Measurements from ENCODE around the gene SSR1.

The SSR1 gene

DNA sequence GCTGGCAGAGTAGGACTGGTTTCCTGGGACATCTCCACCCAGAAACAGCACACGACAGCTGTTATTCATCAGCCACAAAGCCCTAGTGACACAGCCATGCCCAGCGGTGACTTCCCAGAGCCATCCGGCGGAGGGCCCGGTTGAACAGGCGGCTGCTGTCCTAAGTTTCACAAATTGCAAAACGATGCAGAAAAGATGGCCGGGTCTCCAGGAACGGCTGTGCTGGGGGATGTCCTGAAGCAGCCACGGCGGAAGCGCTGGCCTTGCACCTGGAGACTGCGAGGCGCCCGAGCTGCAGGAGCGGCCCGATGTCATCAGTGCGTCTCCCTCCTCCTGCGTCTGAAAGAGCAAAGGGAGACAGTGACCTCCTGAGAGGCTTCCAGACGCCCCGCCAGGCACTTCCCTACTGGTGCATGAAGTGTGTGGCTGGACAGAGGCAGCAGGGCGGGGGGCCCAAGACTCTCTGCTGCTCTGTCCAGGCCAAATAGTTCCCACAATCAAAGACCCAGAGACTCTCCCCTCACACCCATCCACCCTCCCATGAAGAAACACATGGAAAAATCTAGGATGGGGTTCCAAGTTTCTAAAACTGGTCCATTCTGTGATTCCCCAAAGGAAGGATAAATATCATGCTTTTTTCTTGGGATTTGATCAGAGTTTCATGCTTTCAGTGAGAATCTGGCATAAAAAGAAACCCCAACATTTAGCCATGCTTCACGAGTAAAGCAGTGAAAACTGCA lies 44.0 kb downstream of the SSR1 start:
- TF ChIP-seq, protein P1, sequence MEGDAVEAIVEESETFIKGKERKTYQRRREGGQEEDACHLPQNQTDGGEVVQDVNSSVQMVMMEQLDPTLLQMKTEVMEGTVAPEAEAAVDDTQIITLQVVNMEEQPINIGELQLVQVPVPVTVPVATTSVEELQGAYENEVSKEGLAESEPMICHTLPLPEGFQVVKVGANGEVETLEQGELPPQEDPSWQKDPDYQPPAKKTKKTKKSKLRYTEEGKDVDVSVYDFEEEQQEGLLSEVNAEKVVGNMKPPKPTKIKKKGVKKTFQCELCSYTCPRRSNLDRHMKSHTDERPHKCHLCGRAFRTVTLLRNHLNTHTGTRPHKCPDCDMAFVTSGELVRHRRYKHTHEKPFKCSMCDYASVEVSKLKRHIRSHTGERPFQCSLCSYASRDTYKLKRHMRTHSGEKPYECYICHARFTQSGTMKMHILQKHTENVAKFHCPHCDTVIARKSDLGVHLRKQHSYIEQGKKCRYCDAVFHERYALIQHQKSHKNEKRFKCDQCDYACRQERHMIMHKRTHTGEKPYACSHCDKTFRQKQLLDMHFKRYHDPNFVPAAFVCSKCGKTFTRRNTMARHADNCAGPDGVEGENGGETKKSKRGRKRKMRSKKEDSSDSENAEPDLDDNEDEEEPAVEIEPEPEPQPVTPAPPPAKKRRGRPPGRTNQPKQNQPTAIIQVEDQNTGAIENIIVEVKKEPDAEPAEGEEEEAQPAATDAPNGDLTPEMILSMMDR (IDR thresholded peaks at IDR 0.05; ENCODE audit: low read length), result no peak
- no peak for TF ChIP-seq EZH2 (optimal IDR thresholded peaks at IDR 0.05; ENCODE audit: low read depth, low read length)
- no peak for TF ChIP-seq EZH2phosphoT487 (IDR thresholded peaks at IDR 0.05; ENCODE audit: low read length)

DNA sequence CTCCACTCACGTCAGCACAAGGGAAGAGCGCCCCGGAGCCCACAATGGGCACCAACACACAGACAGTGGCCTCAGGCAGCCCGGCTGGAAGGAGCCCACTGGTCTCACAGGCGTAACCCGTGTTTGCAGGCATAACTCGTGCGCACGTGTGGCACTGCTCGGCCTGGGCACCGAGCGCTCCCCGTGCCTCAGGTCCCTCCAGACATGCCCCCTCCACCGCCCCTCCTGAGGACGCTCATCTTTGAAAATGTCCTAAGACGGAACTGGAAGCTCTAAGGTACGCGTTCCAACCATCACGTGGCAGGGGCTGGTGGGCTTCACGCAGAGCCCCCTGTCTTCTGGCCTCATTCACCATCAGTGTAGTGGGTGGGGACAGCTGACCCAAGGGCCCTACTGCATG lies 44.6 kb downstream of the SSR1 start:
- no peak overlapping the region for H3K4me3 ChIP-seq (ENCODE audit: low read length)
- no peak overlapping the region for H3K4me2 ChIP-seq (ENCODE audit: low read depth, low read length)
- no peak overlapping the region for H3K27ac ChIP-seq (ENCODE audit: low read length)
- TF ChIP-seq EZH2phosphoT487 (IDR thresholded peaks at IDR 0.05; ENCODE audit: low read length) (no peak), EZH2 (optimal IDR thresholded peaks at IDR 0.05; ENCODE audit: low read depth, low read length) (no peak)
- TF ChIP-seq, protein P1 (IDR thresholded peaks at IDR 0.05; ENCODE audit: low read length), result no peak
- H3K9me3 ChIP-seq (replicated peaks; ENCODE audit: insufficient read depth, low read length), result no peaks in the 10 kb centered on the region
- H3K4me1 ChIP-seq (ENCODE audit: low read length), result no peaks in the 10 kb centered on the region
- H2AFZ ChIP-seq (ENCODE audit: low read length), result no peak overlapping the region
- no peaks in the 10 kb centered on the region for H3K27me3 ChIP-seq (replicated peaks; ENCODE audit: insufficient read depth, low read length)
- H3K79me2 ChIP-seq (ENCODE audit: low read length), result no peaks in the 10 kb centered on the region
- no peaks in the 10 kb centered on the region for H3K36me3 ChIP-seq (replicated peaks; ENCODE audit: insufficient read depth, low read length)
- no peak for DNase-seq
- H3K9me2 ChIP-seq (replicated peaks; ENCODE audit: insufficient read depth, low read length), result no peaks in the 10 kb centered on the region
- no peaks in the 10 kb centered on the region for H4K20me1 ChIP-seq (ENCODE audit: insufficient read depth, low read length)
- no peak overlapping the region for H3K9ac ChIP-seq (ENCODE audit: low read length)
- H3F3A ChIP-seq (ENCODE audit: insufficient read depth, low read length), result no peaks in the 10 kb centered on the region

More for the DNA sequence above, 44.0 kb downstream of the SSR1 start:
- Histone ChIP-seq H3K27ac (ENCODE audit: low read length) (no peak overlapping the region), H3K27me3 (replicated peaks; ENCODE audit: insufficient read depth, low read length) (no peaks in the 10 kb centered on the region), H3K4me3 (ENCODE audit: low read length) (no peak overlapping the region), H3K79me2 (ENCODE audit: low read length) (no peaks in the 10 kb centered on the region), H3K36me3 (replicated peaks; ENCODE audit: insufficient read depth, low read length) (no peaks in the 10 kb centered on the region), H3K9ac (ENCODE audit: low read length) (no peak overlapping the region), H3K4me2 (ENCODE audit: low read depth, low read length) (no peak overlapping the region), H3K9me2 (replicated peaks; ENCODE audit: insufficient read depth, low read length) (no peaks in the 10 kb centered on the region), H2AFZ (ENCODE audit: low read length) (no peak overlapping the region), H3K9me3 (replicated peaks; ENCODE audit: insufficient read depth, low read length) (no peaks in the 10 kb centered on the region), H3K4me1 (ENCODE audit: low read length) (no peaks in the 10 kb centered on the region), H3F3A (ENCODE audit: insufficient read depth, low read length) (no peaks in the 10 kb centered on the region), H4K20me1 (ENCODE audit: insufficient read depth, low read length) (no peaks in the 10 kb centered on the region)
- no peak for DNase-seq

DNA sequence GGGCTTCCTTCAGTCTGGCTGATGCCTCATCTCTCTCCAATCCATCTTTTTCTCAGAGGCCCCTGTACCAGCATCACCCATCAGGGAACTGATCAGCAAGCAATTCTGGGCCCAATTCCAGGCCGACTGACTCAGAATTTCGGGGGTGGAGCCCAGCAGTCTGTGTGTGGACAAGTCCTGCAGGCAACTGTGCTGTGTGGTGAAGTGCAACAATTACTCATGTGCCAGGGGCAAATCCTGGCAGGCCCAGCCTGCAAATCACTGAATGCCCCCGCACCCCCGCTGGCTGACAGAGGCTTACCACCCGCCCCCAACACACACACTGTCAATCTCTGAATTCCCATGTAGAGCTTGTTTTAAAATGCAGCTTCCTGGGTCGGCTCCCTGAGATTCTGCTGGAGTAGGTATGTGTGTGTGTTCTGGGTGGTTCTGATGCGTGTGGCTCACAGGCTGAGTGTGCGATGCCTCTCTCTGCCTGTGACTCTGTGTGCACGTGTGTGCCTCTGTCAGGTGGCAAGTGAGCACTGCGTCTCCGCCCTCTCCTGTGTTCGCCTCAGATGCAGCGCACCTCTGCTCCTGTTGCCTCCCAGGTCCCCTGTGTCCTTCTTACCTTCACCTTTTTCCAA lies 45.4 kb downstream of the SSR1 start:
- Histone ChIP-seq H2AFZ (ENCODE audit: low read length) (no peak overlapping the region), H3K4me2 (ENCODE audit: low read depth, low read length) (no peak overlapping the region)

More for the DNA sequence above, 45.4 kb downstream of the SSR1 start:
- DNase-seq, result no peak
- Histone ChIP-seq H3K27me3 (replicated peaks; ENCODE audit: insufficient read depth, low read length) (no peaks in the 10 kb centered on the region), H3F3A (ENCODE audit: insufficient read depth, low read length) (no peaks in the 10 kb centered on the region), H3K9ac (ENCODE audit: low read length) (no peak overlapping the region), H3K36me3 (replicated peaks; ENCODE audit: insufficient read depth, low read length) (no peaks in the 10 kb centered on the region), H4K20me1 (ENCODE audit: insufficient read depth, low read length) (no peaks in the 10 kb centered on the region), H3K79me2 (ENCODE audit: low read length) (no peaks in the 10 kb centered on the region), H3K4me1 (ENCODE audit: low read length) (no peaks in the 10 kb centered on the region), H3K27ac (ENCODE audit: low read length) (no peak overlapping the region), H3K4me3 (ENCODE audit: low read length) (no peak overlapping the region), H3K9me2 (replicated peaks; ENCODE audit: insufficient read depth, low read length) (no peaks in the 10 kb centered on the region), H3K9me3 (replicated peaks; ENCODE audit: insufficient read depth, low read length) (no peaks in the 10 kb centered on the region)
- TF ChIP-seq EZH2phosphoT487 (IDR thresholded peaks at IDR 0.05; ENCODE audit: low read length), result no peak
- TF ChIP-seq, protein P1 (IDR thresholded peaks at IDR 0.05; ENCODE audit: low read length), result no peak
- no peak for TF ChIP-seq EZH2 (optimal IDR thresholded peaks at IDR 0.05; ENCODE audit: low read depth, low read length)

Data from MM.1S (cell line).